ENCODE measurements around the gene ESYT2. TPM values are rescaled to one million over a fixed set of nuclear protein-coding genes. Genes with fewer than 3 reads are reported as not detected.

ESYT2 gene
- polyA plus RNA-seq, 1 of the 3 experiments (the other 2 are of a cell fraction), result 34.2 TPM

- no peaks in the 10 kb centered on the region for H3F3A ChIP-seq (replicated peaks; ENCODE audit: insufficient read depth)
- H3K9ac ChIP-seq, result no peak overlapping the region
- H3K9me2 ChIP-seq, result no peaks in the 10 kb centered on the region
- peaks cover 13 to 26% of the 10 kb centered on the region in 2 experiments; a peak in 3 of 4 replicates for H3K4me1 ChIP-seq (ENCODE audit: control insufficient read depth in 1 of 2, insufficient read depth in 2 of 2, low read depth in 1 of 2, low read length in 1 of 2)
- no peak overlapping the region for H3K4me3 ChIP-seq (ENCODE audit: low read depth in 2 of 2, low read length in 1 of 2)
- DNase-seq, result no peak
- POLR2A ChIA-PET, result interaction anchor here (1.5 kb wide), 1 partner anchor 157 kb away, joined by 4 read pairs; no protein-coding TSS in a partner anchor
- 95% methylated on average over 5 of the region's 5 CpGs for WGBS (ENCODE audit: low lambda C conversion rate)
- no peaks in the 10 kb centered on the region for H3K27me3 ChIP-seq (ENCODE audit: insufficient read depth)
- H2AFZ ChIP-seq (ENCODE audit: low read depth), result no peak overlapping the region
- H4K20me1 ChIP-seq (ENCODE audit: insufficient read depth), result no peaks in the 10 kb centered on the region
- CTCF ChIA-PET, result interaction anchor here (1.0 to 3.7 kb wide), 7 partner anchors 9 to 271 kb away, joined by 3 to 31 read pairs (median 3); no protein-coding TSS in a partner anchor
- no peak for TF ChIP-seq POLR2AphosphoS5 (IDR thresholded peaks at IDR 0.05; ENCODE audit: low read depth, low read length)
- TF ChIP-seq SIN3A (IDR thresholded peaks at IDR 0.05; ENCODE audit: borderline replicate concordance, low read depth, low read length), result no peak
- no peak for TF ChIP-seq MEF2A (IDR thresholded peaks at IDR 0.05; ENCODE audit: borderline replicate concordance, low read depth)
- TF ChIP-seq TAF1 (IDR thresholded peaks at IDR 0.05; ENCODE audit: borderline replicate concordance, low read depth, low read length), result no peak
- no peak for TF ChIP-seq ELF1 (IDR thresholded peaks at IDR 0.05)
- no peak for TF ChIP-seq EP300 (IDR thresholded peaks at IDR 0.05; ENCODE audit: borderline replicate concordance in 1 of 2, low read depth in 1 of 2, low read length in 1 of 2)
- no peak for TF ChIP-seq TCF12 (IDR thresholded peaks at IDR 0.05)
- TF ChIP-seq RXRA (IDR thresholded peaks at IDR 0.05; ENCODE audit: borderline replicate concordance, low read depth), result no peak
- TF ChIP-seq SMC3 (IDR thresholded peaks at IDR 0.05; ENCODE audit: low read depth, low read length), result no peak
- no peak for TF ChIP-seq GATA2 (CRISPR knock-in tag; IDR thresholded peaks at IDR 0.05)
- no peak for TF ChIP-seq USF2 (IDR thresholded peaks at IDR 0.05; ENCODE audit: borderline replicate concordance, low read depth, low read length)
- TF ChIP-seq FOXJ3 (CRISPR knock-in tag; IDR thresholded peaks at IDR 0.05), result no peak
- TF ChIP-seq FOSL2 (IDR thresholded peaks at IDR 0.05; ENCODE audit: borderline replicate concordance, low read depth), result no peak
- TF ChIP-seq USF1 (IDR thresholded peaks at IDR 0.05; ENCODE audit: borderline replicate concordance, low read depth), result no peak
- TF ChIP-seq REST (IDR thresholded peaks at IDR 0.05; ENCODE audit: low read depth, low read length), result no peak
- H3K9me3 ChIP-seq, result no peaks in the 10 kb centered on the region
- no peak overlapping the region for H3K27ac ChIP-seq (ENCODE audit: low read depth in 2 of 2, low read length in 1 of 2)
- peaks cover 8% of the 10 kb centered on the region in 2 experiments for H3K36me3 ChIP-seq (replicated peaks in 1 of 2; ENCODE audit: control insufficient read depth in 1 of 2, insufficient read depth in 2 of 2, low read length in 1 of 2)
- H3K79me2 ChIP-seq (ENCODE audit: insufficient read depth), result peaks cover 38% of the 10 kb centered on the region
- peak overlapping the region; percentile 99; the same call in 1 of the 2 replicates for H3K4me2 ChIP-seq
These were observed 123.0 kb downstream of the ESYT2 start for GRCh38 chr7:158706273-158706704.

Data from SK-N-SH (cell line).